Subcutaneous abdominal adipose tissue (tissue), 5 donors: Measurements from ENCODE around the gene TAC4.

Experiments
- H3K27ac ChIP-seq: one replicate; pipeline ENCODE4 v1.7.0; 2013; ENCODE audit warnings: low read depth, mild to moderate bottlenecking, inconsistent platforms, low read length, moderate library complexity
- H3K27me3 ChIP-seq, 5 donors: one replicate each; pipeline ENCODE4 v1.7.0; 2013; ENCODE audit warnings: low read length in 5 of 5, inconsistent platforms in 1 of 5; ENCODE audit not compliant: control insufficient read depth in 5 of 5, insufficient read depth in 4 of 5
- H3K36me3 ChIP-seq, 5 donors: one replicate each; pipeline ENCODE4 v1.7.0; 2013; ENCODE audit warnings: low read length in 5 of 5; ENCODE audit not compliant: control insufficient read depth in 5 of 5, insufficient read depth in 5 of 5
- H3K4me1 ChIP-seq, 5 donors: one replicate each; pipeline ENCODE4 v1.7.0; 2013; ENCODE audit warnings: low read length in 5 of 5, mild to moderate bottlenecking in 3 of 5, moderate library complexity in 1 of 5; ENCODE audit not compliant: control insufficient read depth in 5 of 5, insufficient read depth in 5 of 5
- H3K4me3 ChIP-seq, 5 donors: one replicate each; pipeline ENCODE4 v1.7.0; 2013; ENCODE audit warnings: low read length in 5 of 5, low read depth in 1 of 5
- H3K9ac ChIP-seq, 5 donors: one replicate each; pipeline ENCODE4 v1.7.0; 2013; ENCODE audit warnings: low read length in 5 of 5, mild to moderate bottlenecking in 4 of 5, moderate library complexity in 3 of 5
- H3K9me3 ChIP-seq, 5 donors: one replicate each; pipeline ENCODE4 v1.7.0; 2013; ENCODE audit warnings: low read length in 5 of 5; ENCODE audit not compliant: control insufficient read depth in 5 of 5
- donor health status: healthy.
- donor health status: healthy.
- donor health status: healthy.
- donor health status: healthy.
- donor health status: healthy.

TAC4 gene

DNA sequence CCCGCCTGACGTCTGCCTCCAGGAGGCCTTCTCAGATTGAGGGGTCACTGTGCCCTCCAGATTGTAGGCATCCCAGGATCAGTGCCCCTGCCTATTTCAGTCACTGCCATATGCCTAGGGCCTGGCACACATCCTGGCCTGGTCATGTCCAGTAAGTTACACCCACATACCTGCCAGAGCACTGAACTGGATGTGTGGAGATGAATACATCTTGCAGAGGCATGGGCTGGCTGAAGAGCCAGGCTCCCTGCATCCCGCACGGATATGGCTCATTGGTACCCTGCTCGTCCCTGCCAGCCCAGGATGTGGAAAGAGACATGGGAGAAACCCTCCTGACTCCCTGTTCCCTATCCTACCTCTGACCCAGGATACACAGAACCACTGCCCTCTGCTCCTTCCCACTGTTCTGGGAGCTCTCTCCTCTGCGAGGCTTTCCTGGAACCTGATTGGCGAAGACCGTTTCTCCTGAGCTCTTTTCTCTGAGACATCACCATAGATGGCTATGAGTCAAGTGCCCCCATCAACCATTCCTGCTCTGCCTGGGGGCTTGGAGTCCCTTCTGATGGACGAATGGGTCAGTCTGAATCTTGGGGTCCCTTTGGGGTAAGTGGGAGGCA lies 40.0 kb upstream of the TAC4 start:
- Histone ChIP-seq H3K36me3 (no peaks in the 10 kb centered on the region), H3K27ac (no peak overlapping the region), H3K9ac (no peak overlapping the region), H3K4me1 (peaks cover 4 to 23% (median 19%) of the 10 kb centered on the region in 5 donors), H3K9me3 (no peaks in the 10 kb centered on the region), H3K4me3 (no peak overlapping the region), H3K27me3 (peaks cover 0 to 14% (median 0%) of the 10 kb centered on the region in 5 donors)

DNA sequence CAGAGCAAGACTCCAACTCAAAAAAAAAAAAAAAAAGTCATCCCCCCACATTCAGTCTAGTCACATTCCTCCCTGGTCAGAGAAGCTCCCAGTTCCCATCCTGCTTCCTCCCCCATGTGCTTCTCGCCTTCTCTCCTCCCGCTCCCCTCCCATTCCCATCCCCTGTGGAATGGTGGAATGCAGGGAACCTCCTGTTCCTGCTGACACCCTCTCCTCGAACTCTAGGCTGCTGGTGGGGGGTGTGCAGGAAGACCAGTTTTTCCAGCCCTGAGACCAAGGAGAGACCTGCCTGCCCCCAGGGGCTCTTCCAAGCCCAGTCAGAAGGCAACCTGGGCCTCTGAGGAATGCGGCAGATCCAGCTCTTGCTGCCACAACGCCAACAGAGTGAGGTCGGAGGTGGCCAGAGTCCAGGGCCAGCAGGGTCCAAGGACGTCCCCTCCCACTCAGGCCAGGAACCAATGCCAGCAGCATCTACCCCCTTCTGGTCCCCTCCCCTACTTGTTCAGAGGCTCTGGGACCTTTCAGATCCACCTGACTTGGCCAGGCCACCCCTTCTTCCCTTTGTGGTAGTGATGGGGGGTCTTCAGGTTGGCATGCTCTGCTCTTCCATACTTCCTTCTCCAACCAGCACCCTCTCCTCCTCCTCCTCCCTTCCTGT lies 39.3 kb upstream of the TAC4 start:
- H3K4me3 ChIP-seq: no peak overlapping the region
- no peak overlapping the region for H3K9ac ChIP-seq
- peaks cover 4 to 23% (median 19%) of the 10 kb centered on the region in 5 donors for H3K4me1 ChIP-seq
- H3K9me3 ChIP-seq: no peaks in the 10 kb centered on the region
- no peaks in the 10 kb centered on the region for H3K36me3 ChIP-seq
- H3K27me3 ChIP-seq: peaks cover 0 to 18% (median 5%) of the 10 kb centered on the region in 5 donors
- no peak overlapping the region for H3K27ac ChIP-seq

DNA sequence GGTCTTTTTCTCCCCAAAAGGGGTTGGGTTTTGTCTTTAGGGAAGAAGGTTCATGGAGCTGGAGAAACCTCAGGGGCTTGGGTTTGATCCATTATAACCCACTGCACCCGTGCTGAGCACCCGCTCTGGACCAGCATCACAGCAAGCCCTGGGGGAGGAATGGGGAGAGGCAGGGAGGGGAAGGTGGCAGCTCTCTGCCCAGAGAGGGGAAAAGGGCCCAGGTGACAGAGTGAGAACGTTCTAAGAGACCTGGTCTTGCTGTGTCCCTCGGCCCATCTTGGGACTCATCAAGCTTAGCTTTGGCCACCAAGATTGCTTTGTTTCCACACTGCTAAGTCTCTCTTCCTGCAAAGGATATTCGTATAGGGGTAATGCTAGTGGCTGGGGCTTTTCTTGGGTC lies 38.2 kb upstream of the TAC4 start:
- Histone ChIP-seq H3K36me3 (no peaks in the 10 kb centered on the region), H3K4me1 (peaks cover 4 to 19% (median 14%) of the 10 kb centered on the region in 5 donors), H3K27ac (no peak overlapping the region), H3K9ac (no peak overlapping the region), H3K4me3 (no peak overlapping the region), H3K27me3 (peaks cover 3 to 25% (median 14%) of the 10 kb centered on the region in 5 donors), H3K9me3 (no peaks in the 10 kb centered on the region)

DNA sequence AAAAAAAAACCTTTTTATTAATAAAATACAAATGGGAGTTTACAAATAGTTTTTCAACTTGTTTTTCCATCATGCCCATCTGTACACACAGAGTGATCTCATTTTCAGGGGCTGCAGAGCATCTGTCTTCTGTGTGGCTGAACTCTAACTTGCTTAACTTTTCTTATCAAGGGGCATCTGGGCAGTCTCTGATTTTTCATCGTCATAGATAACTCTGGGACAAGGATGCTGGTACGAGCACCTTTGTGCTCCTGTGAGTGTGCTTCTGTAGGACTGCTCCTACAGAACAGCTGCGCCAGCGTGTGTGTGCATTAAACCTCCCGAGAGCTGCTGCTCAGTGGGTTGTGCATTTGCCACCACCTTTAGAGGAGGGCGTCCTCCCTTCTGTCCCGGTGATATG lies 34.6 kb upstream of the TAC4 start:
- Histone ChIP-seq H3K27ac (no peak overlapping the region), H3K4me1 (peaks cover 0 to 8% (median 7%) of the 10 kb centered on the region in 5 donors), H3K9ac (no peak overlapping the region), H3K36me3 (no peaks in the 10 kb centered on the region), H3K9me3 (no peaks in the 10 kb centered on the region), H3K4me3 (no peak overlapping the region), H3K27me3 (peaks cover 6 to 35% (median 28%) of the 10 kb centered on the region in 5 donors)

DNA sequence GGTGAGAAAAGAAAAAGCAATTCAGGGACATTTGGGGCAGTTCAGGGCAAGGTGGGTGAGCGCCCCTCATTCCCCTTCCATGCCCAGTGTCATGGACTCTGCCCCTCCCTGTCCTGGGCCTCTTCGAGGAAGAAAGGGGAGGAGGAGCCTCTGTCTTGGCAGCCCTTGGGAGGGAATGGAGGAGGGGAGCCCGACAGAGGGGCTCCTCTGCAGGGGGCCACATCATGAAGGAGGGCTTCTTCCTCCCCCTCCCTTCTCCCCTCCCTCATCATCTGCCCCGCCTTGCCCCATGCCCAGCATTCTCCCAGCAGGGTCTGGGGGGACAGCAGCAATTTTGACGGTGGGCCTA lies 33.2 kb upstream of the TAC4 start:
- Histone ChIP-seq H3K9ac (no peak overlapping the region), H3K4me1 (peaks cover 0 to 7% (median 3%) of the 10 kb centered on the region in 5 donors), H3K27ac (no peak overlapping the region), H3K36me3 (no peaks in the 10 kb centered on the region), H3K4me3 (no peak overlapping the region), H3K27me3 (peaks cover 6 to 33% (median 29%) of the 10 kb centered on the region in 5 donors), H3K9me3 (no peaks in the 10 kb centered on the region)

DNA sequence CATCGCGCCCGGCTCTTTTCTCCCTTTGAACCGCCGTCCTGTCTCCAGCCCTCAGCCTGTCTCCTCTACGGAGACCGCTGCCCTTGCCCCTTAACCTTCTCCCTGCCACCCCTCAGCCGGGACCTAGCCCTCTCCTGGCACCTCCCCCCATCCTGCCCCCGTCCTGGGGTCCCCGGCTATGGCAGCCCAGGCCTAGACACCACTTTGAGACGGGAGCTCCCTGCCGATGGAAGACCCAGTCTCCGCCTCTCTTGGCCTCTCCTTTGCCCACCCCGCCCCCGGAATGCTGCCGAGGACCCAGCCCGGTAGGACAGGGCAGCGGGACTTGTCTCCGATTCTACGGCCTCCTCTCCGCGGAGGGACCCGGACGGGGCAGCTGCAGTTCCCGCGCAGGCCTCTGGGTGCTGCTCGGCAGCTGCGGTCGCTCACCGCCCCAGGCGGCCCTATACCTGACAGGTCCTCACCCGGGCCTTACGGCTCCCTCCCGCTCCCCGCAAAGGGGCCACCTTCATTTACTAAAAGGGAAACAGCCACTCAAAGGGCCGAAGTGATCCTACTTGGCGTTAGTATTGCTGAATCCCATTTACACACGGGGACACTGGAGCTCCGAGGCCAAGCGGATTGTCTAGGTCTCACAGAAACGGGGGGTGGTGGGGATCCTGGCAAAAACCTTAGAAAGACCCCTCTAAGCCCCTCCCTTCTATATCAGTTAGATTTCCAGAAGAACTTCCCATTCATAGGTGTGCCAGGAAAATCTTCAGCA lies 32.6 kb upstream of the TAC4 start:
- Histone ChIP-seq H3K36me3 (no peaks in the 10 kb centered on the region), H3K9ac (no peak overlapping the region), H3K4me3 (no peak overlapping the region), H3K27me3 (peaks cover 6 to 33% (median 31%) of the 10 kb centered on the region in 5 donors), H3K9me3 (no peaks in the 10 kb centered on the region), H3K27ac (no peak overlapping the region), H3K4me1 (peaks cover 0 to 7% (median 3%) of the 10 kb centered on the region in 5 donors)

DNA sequence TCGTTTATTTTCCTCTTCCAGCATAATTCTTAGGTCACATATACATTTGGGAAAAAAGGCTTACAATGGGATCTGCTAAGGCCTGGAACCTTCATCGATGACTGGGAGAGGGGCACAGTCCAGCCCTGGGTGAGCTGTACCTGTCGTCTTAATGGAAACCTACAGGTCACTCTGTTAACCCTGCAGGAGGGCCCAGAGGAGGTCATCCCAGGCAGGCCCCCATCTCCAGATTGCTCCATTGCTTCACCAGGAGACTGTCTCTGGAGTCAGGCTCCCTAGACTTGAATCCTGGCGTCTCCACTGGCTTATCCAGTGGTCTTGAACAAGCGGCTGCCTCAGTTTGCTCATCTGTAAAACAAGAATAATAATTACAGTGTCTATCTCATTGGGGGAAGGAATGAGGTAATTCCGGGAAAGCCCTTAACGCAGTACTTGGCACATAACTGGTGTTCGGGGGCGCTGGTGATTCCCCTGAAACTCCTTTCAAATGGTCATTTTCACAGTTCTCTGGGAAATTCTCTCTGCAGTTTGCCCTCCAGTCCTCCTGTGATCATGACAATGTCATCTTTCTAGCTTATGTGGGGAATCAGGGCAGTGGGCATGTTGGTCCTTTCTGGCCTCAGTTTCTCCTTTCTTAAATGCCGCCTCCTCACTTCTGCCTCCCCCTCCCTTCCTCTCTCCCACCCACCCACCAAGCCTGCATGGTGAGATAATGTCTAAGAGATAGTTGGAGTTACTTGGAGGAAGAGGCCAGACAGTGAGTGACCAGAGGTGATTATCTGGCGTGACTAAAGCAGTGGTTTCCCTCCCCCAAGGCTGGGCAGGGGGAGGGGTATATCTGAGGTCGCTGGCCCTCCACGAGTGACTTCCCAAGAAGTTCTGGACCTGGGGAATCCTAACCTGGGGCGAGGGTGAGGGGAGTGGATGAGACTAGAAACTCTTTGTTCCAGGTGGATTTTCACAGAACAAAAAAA lies 31.3 kb upstream of the TAC4 start:
- no peaks in the 10 kb centered on the region for H3K9me3 ChIP-seq
- no peak overlapping the region for H3K27ac ChIP-seq
- H3K4me1 ChIP-seq: peaks cover 0 to 7% (median 3%) of the 10 kb centered on the region in 5 donors
- no peaks in the 10 kb centered on the region for H3K36me3 ChIP-seq
- H3K4me3 ChIP-seq: no peak overlapping the region
- H3K27me3 ChIP-seq: peaks cover 6 to 36% (median 35%) of the 10 kb centered on the region in 5 donors
- H3K9ac ChIP-seq: no peak overlapping the region

DNA sequence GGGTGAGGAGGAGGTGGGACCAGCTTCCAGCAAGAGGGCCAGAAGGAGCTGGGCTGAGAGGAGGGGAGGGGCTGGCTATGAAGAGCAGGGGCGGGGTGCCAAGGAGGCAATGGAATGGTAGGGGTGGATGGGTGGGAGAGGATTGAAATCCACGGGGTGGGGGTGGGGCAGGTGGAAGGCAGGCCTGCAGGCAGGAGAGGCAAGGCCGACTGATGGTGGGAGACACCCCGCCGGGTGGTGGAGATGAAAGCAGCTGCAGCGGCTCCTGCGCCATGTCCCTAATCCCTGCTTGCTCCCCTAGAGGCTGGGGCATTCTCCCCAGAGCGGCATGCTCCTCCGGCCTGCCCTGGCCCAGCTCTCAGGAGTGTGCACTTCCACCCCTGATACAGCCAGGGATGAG lies 27.8 kb upstream of the TAC4 start:
- Histone ChIP-seq H3K4me3 (no peak overlapping the region), H3K9me3 (no peaks in the 10 kb centered on the region), H3K27ac (no peak overlapping the region), H3K9ac (no peak overlapping the region), H3K36me3 (no peaks in the 10 kb centered on the region), H3K4me1 (peaks cover 0 to 6% (median 3%) of the 10 kb centered on the region in 5 donors), H3K27me3 (peaks cover 4 to 28% (median 23%) of the 10 kb centered on the region in 5 donors)

DNA sequence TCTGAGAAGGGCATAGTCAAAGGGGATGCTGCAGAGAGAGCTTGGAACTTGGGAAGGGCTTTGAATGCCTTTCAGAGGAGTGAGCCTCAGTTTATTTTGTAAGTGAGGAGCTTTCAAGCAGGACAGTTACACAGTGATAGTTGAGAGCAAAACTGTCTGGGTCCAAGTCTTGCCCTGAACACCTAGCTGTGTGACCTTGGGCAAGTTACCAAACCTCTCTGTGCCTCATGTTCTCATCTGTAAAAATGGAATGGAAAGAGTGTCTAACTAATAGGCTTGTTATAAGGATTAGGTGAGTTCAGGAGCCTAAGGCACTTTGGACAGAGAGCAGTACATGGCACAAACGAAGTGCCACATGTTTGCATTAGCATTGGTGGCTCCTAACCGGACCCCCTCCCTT lies 27.0 kb upstream of the TAC4 start:
- Histone ChIP-seq H3K9ac (no peak overlapping the region), H3K27me3 (peaks cover 3 to 29% (median 17%) of the 10 kb centered on the region in 5 donors), H3K9me3 (no peaks in the 10 kb centered on the region), H3K27ac (no peak overlapping the region), H3K4me1 (no peaks in the 10 kb centered on the region), H3K4me3 (no peak overlapping the region), H3K36me3 (no peaks in the 10 kb centered on the region)
